GM12872 (cell line): ENCODE data around the gene NDE1.

ENCODE experiments used
- TF ChIP-seq, protein P1 (sequence below): IDR thresholded peaks from 3 replicates; pipeline ENCODE4 v1.5.1; 2011; ENCODE audit warnings: low read depth, mild to moderate bottlenecking, low read length, moderate library complexity; ENCODE audit not compliant: insufficient read depth

NDE1 gene

GRCh38 chr16:15616475-15617165 lies 33.4 kb upstream of the NDE1 start:
- TF ChIP-seq, protein P1, sequence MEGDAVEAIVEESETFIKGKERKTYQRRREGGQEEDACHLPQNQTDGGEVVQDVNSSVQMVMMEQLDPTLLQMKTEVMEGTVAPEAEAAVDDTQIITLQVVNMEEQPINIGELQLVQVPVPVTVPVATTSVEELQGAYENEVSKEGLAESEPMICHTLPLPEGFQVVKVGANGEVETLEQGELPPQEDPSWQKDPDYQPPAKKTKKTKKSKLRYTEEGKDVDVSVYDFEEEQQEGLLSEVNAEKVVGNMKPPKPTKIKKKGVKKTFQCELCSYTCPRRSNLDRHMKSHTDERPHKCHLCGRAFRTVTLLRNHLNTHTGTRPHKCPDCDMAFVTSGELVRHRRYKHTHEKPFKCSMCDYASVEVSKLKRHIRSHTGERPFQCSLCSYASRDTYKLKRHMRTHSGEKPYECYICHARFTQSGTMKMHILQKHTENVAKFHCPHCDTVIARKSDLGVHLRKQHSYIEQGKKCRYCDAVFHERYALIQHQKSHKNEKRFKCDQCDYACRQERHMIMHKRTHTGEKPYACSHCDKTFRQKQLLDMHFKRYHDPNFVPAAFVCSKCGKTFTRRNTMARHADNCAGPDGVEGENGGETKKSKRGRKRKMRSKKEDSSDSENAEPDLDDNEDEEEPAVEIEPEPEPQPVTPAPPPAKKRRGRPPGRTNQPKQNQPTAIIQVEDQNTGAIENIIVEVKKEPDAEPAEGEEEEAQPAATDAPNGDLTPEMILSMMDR = no peak

GRCh38 chr16:15617901-15618300 lies 32.1 kb upstream of the NDE1 start:
- TF ChIP-seq, protein P1 = no peak

DNA sequence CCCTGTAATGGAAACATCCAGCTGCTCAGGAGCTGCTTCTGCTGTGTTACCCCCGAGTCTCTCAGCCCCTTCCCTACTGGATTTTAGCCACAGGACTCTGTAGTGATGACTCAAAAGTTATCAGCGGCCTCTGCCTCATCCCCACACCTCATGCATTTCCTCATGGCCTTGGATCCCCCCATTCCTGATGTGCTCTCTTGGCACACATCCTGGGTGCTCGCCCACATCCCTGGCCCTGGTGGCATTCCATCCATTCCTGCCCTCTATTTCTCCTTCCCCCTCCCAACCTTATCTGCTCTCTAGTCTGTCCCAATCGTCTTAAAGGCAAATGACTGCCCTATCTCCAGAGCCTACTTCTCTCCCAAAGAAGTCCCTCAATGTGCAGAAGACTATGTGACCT lies 31.7 kb upstream of the NDE1 start:
- TF ChIP-seq, protein P1 = no peak

- TF ChIP-seq, protein P1 = no peak
Observed at GRCh38 chr16:15620611-15621195, 29.3 kb upstream of the NDE1 start.

- TF ChIP-seq, protein P1 = no peak
Observed at GRCh38 chr16:15621456-15621855, 28.6 kb upstream of the NDE1 start.

DNA sequence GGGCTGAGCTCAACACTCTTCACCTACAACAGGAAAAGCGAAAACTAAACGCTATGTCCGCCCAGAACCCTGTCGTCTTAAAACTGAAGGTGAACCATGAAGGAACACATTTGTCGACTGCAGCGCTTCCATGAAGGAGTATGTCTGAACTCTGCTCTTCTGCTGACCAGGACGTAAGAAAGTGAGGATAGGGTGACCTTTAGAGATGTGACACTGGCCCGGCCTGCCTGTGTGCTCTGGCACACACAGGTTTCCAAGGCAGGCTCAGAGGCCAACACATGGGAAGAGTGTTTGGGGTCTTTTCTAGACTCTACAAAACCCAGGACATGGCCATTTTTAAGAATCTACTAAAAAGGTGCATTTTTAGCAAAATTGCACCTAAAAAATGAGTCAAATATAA lies 28.2 kb upstream of the NDE1 start:
- TF ChIP-seq, protein P1 = no peak

DNA sequence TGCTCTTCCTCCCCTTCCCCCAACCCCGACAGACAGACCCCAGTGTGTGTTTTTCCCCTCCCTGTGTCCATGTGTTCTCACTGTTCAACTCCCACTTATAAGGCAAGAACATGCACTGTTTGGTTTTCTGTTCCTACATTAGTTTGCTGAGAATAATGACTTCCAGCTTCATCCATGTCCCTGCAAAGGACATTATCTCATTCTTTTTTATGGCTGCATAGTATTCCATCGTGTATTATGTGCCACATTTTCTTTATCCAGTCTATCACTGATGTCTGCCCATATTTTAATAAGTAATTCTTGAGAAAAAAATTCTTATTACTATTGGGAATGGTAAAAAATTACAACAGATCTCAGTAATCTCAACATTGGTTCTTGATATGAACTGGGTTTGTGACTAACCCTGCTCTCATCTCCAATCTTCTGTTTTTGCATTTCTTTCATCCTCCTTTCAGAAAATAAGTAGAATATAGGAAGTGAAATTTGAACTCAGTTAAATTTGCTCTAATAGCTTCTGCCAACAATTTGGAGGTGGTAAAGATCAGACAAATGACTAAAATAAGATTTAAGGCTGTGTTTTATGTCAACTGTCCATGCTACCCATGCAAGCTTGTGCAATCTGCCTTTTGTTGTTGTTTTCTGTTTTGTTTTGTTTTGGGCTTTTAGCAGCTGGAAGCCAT lies 18.2 kb upstream of the NDE1 start:
- TF ChIP-seq, protein P1 = no peak
